GM10248 (cell line): Measurements from ENCODE around the gene CACNA2D1.

Source experiments
- CTCF ChIA-PET: fragments of 300-600 bp; sonication (Branson Sonifier 250); formaldehyde crosslinking; extraction: SDS; loops from one replicate; lab custom pipeline; 2021; ENCODE audit warnings: antibody characterized with exemption; lab: Yijun Ruan, JAX
- POLR2A ChIA-PET: fragments of 350-650 bp; sonication (Branson Sonifier 250); formaldehyde crosslinking; extraction: SDS; loops from one replicate; lab custom pipeline; 2020; ENCODE audit warnings: antibody characterized with exemption; lab: Yijun Ruan, JAX
- DNase-seq: peaks from one replicate; pipeline ENCODE4 v3.0.0; 2012; ENCODE audit errors: extremely low spot score
- TF ChIP-seq, protein P1 (sequence below): IDR thresholded peaks from 2 replicates; pipeline ENCODE4 v1.5.1; 2012; ENCODE audit warnings: mild to moderate bottlenecking, low read depth; ENCODE audit errors: extremely low read depth, missing control alignments, control extremely low read depth

The CACNA2D1 gene

DNA sequence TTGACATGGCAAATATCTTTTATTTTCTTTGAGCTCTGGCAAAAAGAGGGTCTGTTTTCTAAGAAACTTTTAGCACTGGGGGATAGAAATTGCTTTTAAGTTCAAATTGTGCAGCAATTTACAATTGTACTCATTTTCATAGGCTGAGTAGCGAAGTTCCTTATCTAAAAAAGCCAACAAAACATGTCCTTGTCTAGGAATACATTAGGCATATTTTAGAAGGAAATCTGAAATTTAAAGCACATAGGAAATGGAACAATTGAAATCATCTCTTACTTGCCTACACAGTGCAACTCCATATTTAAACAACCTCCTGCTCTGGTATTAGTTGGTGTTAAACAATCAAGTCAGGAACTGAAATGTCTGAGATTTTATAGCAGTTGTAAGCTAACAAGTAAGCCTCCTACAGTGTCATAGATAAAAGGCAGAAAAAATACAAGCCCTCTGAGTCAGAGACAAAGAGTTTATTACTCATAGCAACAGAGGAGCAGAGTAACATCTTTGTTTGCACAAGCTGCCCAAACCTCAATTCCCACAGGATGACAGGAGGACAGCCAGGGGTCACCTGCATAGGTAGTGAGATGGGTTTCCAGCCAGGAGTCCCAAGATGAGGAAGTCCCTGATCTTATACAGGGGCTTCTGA lies 393.6 kb downstream of the CACNA2D1 start:
- TF ChIP-seq, protein P1, sequence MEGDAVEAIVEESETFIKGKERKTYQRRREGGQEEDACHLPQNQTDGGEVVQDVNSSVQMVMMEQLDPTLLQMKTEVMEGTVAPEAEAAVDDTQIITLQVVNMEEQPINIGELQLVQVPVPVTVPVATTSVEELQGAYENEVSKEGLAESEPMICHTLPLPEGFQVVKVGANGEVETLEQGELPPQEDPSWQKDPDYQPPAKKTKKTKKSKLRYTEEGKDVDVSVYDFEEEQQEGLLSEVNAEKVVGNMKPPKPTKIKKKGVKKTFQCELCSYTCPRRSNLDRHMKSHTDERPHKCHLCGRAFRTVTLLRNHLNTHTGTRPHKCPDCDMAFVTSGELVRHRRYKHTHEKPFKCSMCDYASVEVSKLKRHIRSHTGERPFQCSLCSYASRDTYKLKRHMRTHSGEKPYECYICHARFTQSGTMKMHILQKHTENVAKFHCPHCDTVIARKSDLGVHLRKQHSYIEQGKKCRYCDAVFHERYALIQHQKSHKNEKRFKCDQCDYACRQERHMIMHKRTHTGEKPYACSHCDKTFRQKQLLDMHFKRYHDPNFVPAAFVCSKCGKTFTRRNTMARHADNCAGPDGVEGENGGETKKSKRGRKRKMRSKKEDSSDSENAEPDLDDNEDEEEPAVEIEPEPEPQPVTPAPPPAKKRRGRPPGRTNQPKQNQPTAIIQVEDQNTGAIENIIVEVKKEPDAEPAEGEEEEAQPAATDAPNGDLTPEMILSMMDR, result no peak
- CTCF ChIA-PET, result interaction anchor here (1.4 kb wide), 1 partner anchor 555 kb away, joined by 4 read pairs; no protein-coding TSS in a partner anchor
- DNase-seq, result no peak
- POLR2A ChIA-PET, result no interaction called here

DNA sequence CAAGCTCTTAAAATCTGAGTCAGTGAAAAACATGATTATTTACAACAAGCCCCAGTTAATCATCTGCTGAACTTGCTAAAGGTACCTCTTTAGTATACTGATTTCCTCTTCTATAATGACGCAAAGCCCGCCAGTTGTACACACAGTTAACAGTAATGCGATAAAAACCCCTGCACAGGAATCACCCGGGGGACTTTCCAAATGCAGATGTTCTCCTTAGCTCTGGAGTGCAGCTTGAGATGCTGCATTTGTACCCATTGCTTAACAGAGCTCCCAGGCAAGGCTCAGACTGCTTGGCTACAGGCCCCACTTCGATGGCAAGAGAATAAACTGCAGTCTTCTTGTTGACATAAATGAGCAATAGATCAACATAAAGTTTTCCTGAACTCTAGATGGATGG lies 394.1 kb downstream of the CACNA2D1 start:
- TF ChIP-seq, protein P1, result no peak
- CTCF ChIA-PET, result interaction anchor here (1.4 kb wide), 1 partner anchor 556 kb away, joined by 4 read pairs; no protein-coding TSS in a partner anchor
- POLR2A ChIA-PET, result no interaction called here
- no peak for DNase-seq

DNA sequence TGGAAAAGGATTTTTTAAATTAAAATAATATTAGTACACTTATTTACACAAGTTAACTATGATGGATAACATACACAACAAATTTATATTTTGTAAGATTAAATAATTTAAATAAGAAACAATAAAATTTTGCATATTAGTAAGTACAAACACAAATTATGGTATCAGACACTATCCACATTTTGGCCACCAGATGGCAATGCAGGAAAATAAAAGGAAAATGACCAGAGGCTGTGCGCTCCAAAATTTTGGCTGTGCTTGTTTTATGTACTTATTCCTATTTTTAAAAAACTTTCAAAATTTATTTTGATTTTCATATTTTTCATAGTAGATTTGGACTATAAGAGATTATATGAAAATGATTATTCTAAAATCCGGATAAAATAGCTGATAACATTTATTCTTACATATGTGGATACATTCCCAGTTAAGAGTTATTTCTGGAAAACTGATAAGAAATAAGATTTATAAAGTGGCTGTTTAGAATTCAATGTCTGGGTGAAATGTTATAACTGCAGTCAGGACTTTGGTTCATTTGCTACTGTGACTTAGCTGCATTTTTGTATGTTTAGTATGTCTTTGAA lies 399.0 kb downstream of the CACNA2D1 start:
- TF ChIP-seq, protein P1, result peak; percentile 48
- ChIA-PET POLR2A (no interaction called here), CTCF (interaction anchor here (1.1 to 3.2 kb wide), 4 partner anchors 11 to 562 kb away, joined by 3 to 16 read pairs (median 4); no protein-coding TSS in a partner anchor)
- no peak for DNase-seq

DNA sequence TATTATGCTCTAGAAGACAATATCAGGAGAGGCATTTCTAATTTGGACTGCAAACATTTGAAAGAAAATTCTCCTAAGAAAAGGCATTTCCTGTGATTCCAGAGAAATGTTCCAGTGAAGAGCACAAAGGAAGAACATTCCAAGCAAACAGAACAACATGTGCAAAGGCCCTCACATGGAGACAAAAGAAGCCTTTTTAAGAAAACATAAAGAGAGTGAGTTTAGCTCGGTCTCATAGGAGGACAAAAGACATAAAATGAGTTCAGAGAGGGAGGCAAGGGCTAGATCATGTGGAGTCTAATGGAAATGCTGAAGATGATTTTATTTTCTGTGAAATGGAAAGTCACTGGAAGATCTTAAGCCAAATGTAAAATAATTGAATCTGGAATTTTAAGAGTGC lies 404.0 kb downstream of the CACNA2D1 start:
- CTCF ChIA-PET, result no interaction called here

DNA sequence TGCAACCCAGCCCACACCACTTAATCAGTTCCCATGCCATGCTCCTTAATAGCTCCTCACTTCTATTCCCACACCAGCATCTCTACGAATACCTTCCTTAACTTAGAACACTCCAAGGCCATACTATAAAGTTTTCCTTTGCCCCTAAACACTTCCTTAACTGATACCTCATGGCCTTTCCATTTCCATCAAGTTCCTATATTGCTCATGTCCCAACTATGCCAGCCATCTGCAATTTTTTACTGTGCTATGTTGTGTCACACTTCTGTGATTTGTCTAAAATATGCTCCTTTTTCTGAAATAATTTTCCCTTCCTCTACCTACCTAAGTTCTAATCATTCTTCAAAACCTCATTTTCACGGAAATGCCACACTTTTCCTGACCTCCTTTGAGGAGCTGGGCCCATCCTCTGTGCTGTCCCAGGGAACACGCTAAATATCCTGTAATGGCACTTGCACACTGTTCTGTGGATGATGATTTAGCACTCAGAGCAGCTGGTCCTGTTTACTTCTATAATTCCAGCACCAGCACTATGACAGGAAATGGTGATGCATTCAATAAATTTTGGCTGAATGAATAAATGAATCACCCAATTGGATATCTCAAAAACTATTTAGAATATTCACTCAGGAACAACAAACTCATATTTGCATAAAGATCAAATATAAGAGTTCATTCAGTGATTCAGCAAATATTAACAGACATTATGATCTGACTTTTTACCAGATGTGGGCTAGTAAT lies 407.3 kb downstream of the CACNA2D1 start:
- ChIA-PET POLR2A (no interaction called here), CTCF (no interaction called here)
- TF ChIP-seq, protein P1, result no peak
- DNase-seq, result no peak

More for the DNA sequence above, 404.0 kb downstream of the CACNA2D1 start:
- POLR2A ChIA-PET, result no interaction called here
- no peak for DNase-seq
- TF ChIP-seq, protein P1, result no peak

DNA sequence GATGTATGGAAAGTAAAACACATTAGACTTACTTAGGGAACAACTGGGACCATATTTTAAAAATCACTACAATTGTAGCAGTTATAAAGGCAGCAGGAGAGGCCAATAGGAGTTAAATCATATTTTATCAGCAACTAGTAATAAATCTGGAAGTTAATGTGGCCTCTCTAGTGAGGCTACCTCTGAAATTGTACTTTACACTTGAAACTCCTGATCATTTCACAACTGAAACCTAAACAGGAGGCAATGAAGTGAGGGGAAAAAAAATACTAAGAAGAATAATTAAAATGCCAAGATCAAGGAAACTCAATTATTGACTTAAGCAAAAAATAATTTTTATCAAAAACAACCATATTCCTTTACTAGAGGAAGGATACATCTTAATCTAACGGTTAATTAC lies 408.1 kb downstream of the CACNA2D1 start:
- no peak for DNase-seq
- TF ChIP-seq, protein P1, result no peak
- CTCF ChIA-PET, result no interaction called here
- POLR2A ChIA-PET, result no interaction called here
